Midbrain (tissue), 1 donor: ENCODE results near the gene LGALS7B.
"Not testable (repeated sequence)": the region's sequence is repeated elsewhere in the genome, so short reads cannot be mapped to it uniquely, and the experiment has no call there.

Experiments
- DNase-seq: peaks from one replicate; lab custom pipeline; 2025; lab: John Stamatoyannopoulos, UW

The LGALS7B gene

DNA sequence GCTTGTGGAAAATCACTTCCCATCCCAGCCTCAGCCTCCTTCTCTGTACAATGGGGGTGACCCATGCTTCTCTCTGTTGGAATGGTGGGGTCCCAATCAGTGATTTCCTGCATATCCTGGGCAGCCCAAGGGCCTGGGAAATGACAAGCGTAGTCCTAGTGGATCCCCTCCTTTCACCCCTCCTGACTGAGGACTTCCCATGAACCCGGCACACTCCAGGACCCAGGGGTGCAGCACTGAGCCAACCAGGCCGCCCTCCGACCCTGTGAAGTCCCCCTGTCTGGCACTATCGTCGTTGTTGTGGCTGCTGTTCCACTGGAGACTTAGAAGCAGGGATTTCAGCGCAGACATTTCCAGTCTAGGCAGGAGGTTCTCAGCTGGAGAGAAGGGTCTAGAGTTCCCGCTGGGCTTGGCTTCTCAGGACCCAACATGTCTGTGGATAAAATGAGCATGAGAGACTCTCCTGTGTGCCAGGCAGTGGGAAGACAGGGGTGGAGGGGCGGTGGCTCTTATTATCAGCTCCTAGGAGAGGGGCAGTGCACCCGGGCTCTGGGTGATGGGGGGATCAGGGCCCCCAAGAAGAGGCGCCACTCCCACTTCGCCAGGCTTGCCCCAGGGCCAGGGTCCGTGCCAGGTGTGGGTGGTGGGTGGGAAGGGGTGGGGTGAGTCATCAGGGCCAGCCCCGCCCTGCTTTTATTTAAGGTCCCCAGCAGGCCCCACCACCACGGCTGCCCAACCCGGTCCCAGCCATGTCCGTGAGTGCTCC lies at the start of gene LGALS7B:
Gene LGALS7B, plus strand, starts transcription at position 723 of the 766 bp plus-strand sequence. Its CDS starts 27 bp downstream, at position 750.
- no peak for DNase-seq

DNA sequence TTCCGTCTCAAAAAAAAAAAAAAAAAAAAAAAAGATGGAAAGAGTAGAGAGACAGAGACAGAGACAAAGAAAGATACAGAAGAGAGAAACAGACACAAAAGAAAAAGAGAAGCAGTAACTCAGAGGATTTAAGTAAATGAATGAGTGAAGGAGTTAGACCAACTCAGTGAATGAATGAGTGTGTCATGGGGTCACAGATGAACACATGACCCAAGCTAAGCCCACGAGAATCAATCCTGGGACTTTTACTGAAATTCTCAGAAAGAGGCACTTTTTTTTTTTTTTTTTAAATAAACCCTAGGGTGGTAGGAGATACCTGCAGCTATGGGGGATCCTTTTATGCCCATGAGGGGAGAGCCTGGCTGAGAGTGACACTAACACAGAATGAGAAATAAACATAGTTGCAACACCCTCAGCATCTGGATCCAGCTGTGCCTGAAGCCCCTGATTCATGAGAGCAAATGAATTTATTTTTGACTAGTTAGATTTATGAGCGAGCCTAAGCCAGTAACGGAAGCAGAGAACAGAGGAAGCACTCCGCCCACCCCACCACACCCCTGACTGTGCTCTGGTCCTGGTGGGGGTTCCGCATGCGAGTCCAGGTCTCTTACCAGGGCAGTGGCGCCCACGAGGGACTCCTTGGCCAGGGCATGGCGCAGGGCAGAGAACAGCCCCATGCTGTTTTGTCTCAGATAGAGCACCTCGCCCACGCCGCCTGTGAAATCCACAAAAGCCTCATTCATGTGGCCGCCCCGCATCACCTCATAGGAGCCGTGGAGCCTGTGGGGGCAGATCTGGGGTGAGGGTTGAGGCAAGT lies 49.4 kb upstream of the LGALS7B start:
- no peak for DNase-seq

DNA sequence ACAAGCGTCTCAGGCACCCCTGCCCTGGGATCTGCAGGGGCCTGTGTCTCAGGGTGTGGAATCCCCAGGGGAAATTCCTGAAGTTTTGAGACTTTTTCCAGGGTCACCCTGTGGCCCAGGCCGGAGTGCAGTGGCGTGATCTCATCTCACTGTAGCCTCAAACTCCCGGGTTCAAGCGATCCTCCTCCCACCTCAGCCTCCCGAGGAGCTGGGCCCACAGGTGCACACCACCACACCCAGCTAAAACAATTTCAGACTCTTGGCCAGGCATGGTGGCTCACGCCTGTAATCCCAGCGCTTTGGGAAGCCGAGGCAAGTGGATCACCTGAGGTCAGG lies 48.8 kb upstream of the LGALS7B start:
- DNase-seq: no peak

- no peak for DNase-seq
Observed at GRCh38 chr19:38740932-38741331, 48.1 kb upstream of the LGALS7B start.

GRCh38 chr19:38741670-38742069 lies 47.3 kb upstream of the LGALS7B start:
- DNase-seq: no peak

- DNase-seq: no peak
Observed at GRCh38 chr19:38742296-38742695, 46.7 kb upstream of the LGALS7B start.

DNA sequence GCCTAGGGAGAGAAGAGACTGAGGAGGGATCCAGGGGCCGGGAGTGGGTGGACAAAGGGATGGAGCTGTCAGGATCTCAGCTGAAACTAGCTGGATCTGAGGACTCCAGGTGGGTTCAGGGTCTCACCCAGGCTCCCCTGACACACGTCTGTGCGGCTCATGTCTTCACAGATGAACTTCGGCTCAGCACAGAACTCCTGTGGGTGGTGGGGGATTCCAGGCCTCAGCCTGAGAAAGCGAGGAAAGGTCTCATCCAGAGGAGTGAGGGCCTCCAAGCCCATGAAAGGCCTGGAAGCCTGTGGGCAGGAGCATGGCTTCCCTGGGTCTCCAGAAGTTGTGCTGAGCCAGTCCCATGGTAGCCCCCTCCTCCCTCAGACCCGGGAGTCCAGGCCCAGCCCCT lies 46.1 kb upstream of the LGALS7B start:
- no peak for DNase-seq

DNA sequence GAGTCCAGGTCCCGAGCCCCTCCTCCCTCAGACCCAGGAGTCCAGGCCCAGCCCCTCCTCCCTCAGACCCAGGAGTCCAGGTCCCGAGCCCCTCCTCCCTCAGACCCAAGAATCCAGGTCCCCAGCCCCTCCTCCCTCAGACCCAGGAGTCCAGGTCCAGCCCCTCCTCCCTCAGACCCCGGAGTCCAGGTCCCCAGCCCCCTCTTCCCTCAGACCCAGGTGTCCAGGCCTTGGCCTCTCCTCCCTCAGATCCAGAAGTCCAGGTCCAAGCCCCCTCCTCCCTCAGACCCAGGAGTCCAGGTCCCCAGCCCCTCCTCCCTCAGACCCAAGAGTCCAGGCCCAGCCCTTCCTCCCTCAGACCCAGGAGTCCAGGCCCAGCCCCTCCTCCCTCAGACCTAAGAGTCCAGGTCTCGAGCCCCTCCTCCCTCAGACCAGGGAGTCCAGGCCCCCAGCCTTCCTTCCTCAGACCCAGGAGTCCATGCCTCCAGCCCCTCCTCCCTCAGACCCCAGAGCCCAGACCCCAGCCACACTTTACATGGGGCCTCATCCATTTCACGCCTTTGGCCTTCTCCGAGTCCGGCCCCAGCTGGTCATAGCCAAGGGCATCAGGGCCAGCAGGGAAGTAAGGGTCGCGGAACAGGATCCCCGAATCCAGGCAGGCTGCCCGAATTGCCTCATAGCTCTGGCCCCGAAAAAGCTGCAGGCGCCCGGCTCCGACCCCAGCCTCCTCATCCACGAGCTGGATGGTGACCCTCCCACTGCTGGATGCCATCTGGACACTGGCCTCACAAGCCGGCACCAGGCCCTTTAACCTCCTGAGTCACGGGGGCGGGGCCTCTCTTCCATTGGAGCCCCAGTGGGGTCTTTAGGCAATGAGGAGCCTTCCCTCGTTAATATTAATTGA lies 45.4 kb upstream of the LGALS7B start:
- no peak for DNase-seq

GRCh38 chr19:38744298-38744681 lies 44.7 kb upstream of the LGALS7B start, which contains the start of gene CAPN12:
CAPN12 (minus strand) TSS chr19:38744474; CDS start chr19:38744165, 309 bp downstream.
- no peak for DNase-seq

- no peak for DNase-seq
Observed at GRCh38 chr19:38744874-38745273, 44.1 kb upstream of the LGALS7B start.

DNA sequence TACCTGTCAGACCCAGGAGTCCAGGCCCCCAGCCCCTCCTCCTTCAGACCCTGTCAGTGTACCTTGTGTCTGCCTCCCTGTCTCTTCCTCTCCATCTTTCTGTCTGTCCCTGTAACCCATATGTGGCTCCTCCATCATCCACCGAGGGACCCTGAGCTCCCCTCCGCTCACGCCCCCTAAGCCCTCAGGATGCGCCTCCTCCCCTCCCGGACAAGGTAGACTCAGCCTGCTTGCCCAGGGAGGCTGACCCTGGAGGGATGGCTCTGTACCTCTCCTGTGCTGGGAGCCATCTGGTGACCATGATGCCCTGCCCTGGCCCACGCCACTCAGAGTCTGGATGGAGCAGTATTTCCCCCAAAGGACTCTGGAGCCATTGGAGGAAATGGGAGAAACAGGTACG lies 43.7 kb upstream of the LGALS7B start:
- DNase-seq: no peak

DNA sequence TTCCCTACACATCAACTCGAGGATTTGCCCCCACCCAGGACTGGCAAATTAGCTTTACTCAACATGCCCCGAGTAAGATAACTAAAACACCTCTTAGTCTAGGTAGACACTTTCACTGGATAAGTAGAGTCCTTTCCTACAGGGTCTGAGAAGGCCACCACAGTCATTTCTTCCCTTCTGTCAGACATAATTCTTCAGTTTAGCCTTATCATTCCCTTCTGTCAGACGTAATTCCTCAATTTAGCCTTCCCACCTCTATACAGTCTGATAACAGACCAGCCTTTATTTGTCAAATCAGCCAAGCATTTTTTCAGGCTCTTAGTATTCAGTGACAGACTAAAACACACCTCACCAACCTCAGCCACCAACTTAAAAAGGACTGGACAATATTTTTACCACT lies 35.2 kb upstream of the LGALS7B start:
- not testable (repeated sequence) for DNase-seq

DNA sequence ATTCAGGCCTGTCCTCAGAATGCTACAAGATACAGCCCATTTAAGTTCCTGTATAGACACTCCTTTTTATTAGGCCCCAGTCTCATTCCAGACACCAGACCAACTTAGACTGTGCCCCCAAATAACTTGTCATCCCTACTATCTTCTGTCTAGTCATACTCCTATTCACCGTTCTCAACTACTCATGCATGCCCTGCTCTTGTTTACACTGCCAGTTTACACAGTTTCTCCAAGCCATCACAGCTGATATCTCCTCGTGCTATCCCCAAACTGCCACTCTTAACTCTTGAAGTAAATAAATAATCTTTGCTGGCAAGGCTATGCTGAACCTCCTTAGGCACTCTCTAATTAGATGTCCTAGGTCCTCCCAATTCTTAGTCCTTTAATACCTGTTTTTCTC lies 34.8 kb upstream of the LGALS7B start:
- DNase-seq: not testable (repeated sequence)

DNA sequence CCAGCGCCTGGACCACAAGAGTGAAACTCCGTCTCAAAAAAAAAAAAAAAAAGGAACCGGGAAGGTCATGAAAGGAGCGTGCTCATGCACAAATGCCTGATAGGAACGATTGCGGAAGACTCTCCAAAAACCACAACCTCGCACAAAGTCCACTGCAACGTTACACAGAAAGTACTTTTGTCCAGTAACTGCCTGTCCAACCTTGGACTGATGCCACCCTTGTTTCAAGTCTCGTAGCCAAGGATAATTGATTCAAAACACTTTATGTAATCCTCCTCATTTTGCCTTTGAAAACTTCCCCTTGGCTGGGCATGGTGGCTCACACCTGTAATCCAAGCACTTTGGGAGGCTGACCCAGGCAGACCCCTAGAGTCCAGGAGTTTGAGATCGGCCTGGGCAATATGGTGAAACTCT lies 29.4 kb upstream of the LGALS7B start:
- no peak for DNase-seq

DNA sequence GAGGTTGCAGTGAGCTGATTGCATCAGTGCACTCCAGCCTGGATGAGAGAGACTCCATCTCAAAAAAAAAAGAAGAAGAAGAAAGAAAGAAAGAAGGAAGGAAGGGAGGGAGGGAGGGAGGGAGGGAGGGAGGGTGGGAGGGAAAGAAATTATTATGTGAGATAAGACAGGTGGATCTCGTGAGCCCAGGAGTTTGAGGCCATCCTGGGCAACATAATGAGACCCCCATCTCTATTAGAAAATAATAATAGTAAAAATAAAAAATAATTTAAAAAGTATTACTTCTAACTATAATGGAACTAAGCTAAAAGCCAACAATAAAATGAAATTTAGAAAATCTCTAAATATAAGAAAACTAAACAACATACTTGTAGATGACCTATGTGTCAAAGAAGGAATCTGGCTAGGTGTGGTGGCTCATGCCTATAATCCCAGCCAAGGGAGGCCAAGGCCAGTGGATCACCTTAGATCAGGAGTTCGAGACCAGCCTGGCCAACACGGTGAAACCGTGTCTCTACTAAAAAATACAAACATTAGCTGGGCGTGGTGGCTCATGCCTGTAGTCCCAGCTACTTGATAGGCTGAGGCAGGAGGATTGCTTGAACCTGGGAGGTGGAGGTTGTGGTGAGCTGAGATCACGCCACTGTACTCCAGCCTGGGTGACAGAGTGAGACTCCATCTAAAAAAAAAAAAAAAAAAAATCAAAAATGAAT lies 28.0 kb upstream of the LGALS7B start:
- DNase-seq: not testable (repeated sequence)

GRCh38 chr19:38761884-38762389 lies 27.1 kb upstream of the LGALS7B start:
- DNase-seq: not testable (repeated sequence)

DNA sequence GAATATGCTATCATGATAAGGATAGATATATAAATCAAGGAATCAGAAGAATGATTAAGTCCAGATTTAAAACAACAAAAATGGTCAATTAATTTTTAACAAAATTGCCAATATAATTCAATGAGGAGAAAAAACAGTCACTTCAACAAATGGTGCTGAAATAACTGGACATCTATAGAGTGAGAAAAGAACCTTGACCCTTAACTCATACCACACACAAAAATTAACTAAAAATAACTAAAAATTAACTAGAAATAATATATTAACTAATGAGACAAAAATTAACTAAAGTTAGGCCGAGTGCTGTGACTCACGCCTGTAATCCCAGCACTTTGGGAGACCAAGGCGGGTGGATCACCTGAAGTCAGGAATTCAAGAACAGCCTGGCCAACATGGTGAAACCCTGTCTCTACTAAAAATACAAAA lies 25.2 kb upstream of the LGALS7B start:
- DNase-seq: no peak

GRCh38 chr19:38765214-38765613 lies 23.8 kb upstream of the LGALS7B start:
- no peak for DNase-seq

DNA sequence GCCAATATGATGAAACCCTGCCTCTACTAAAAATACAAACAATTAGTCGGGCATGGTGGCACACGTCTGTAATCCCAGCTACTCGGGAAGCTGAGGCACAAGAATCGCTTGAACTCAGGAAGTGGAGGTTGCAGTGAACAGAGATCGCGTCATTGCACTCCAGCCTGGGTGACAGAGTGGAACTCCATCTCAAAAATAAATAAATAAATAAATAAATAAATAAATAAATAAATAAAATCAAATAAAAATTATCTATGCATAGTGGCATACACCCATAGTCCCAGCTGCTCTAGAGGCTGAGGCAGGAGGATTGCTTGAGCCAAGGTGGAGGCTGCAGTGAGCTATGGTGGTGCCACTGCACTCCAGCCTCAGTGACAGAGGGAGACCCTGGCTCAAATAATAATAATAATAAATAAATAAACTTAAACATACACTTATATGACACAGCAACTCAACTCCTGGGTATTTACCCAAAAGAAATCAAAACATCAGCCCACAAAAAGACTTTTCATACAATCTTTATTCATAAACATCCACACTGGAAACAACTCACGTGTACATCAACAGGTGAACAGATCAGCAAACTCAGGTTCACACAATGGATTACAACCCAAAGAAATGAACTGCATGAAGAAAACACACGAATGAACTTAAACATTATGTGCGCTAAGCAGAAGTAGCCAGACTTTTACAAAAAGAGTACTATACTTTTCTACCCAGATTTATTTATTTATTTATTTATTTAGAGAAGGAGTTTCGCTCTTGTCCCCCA lies 22.5 kb upstream of the LGALS7B start:
- DNase-seq: no peak

- DNase-seq: peak; percentile 19
Observed at GRCh38 chr19:38769635-38770211, 19.3 kb upstream of the LGALS7B start.
